22Rv1 (cell line): Measurements from ENCODE around the gene TRPC4AP.

Experiments used
- H3K27ac ChIP-seq: fragments of 450-650 bp; 2 replicates; pipeline ENCODE4 v1.5.1; 2017
- CTCF ChIP-seq: fragments of 450-650 bp; IDR thresholded peaks from 2 replicates; pipeline ENCODE4 v1.5.1; 2017; ENCODE audit warnings: mild to moderate bottlenecking
- ZFX ChIP-seq: fragments of 450-650 bp; IDR thresholded peaks from 2 replicates; pipeline ENCODE4 v1.6.1; 2017; ENCODE audit warnings: antibody characterized with exemption, borderline replicate concordance

TRPC4AP gene

GRCh38 chr20:34998331-34998950 is 94.2 kb downstream of the TRPC4AP start:
- no peak overlapping the region for H3K27ac ChIP-seq

GRCh38 chr20:34997774-34998173 is 94.8 kb downstream of the TRPC4AP start:
- TF ChIP-seq CTCF, result no peak
- no peak for TF ChIP-seq ZFX
- no peak overlapping the region for H3K27ac ChIP-seq

More at GRCh38 chr20:34998331-34998950, 94.2 kb downstream of the TRPC4AP start:
- TF ChIP-seq ZFX (no peak), CTCF (no peak)

GRCh38 chr20:34997131-34997561 is 95.5 kb downstream of the TRPC4AP start:
- H3K27ac ChIP-seq, result no peak overlapping the region
- TF ChIP-seq CTCF, result no peak
- TF ChIP-seq ZFX, result no peak

GRCh38 chr20:34996243-34997028 is 96.2 kb downstream of the TRPC4AP start:
- TF ChIP-seq CTCF (no peak), ZFX (no peak)
- H3K27ac ChIP-seq, result no peak overlapping the region

GRCh38 chr20:34995696-34996095 is 96.9 kb downstream of the TRPC4AP start:
- H3K27ac ChIP-seq, result no peak overlapping the region
- TF ChIP-seq ZFX (no peak), CTCF (no peak)

GRCh38 chr20:34995192-34995591 is 97.4 kb downstream of the TRPC4AP start:
- no peak overlapping the region for H3K27ac ChIP-seq
- no peak for TF ChIP-seq CTCF
- TF ChIP-seq ZFX, result no peak

- TF ChIP-seq CTCF (no peak), ZFX (no peak)
- H3K27ac ChIP-seq, result no peak overlapping the region
Measured at GRCh38 chr20:34994509-34995131, 98.0 kb downstream of the TRPC4AP start.
